OCI-M1 (cell line): ENCODE measurements around the gene NECTIN1.

Source experiments
- DNase-seq: peaks from one replicate; lab custom pipeline; 2025; lab: John Stamatoyannopoulos, UW

The NECTIN1 gene

DNA sequence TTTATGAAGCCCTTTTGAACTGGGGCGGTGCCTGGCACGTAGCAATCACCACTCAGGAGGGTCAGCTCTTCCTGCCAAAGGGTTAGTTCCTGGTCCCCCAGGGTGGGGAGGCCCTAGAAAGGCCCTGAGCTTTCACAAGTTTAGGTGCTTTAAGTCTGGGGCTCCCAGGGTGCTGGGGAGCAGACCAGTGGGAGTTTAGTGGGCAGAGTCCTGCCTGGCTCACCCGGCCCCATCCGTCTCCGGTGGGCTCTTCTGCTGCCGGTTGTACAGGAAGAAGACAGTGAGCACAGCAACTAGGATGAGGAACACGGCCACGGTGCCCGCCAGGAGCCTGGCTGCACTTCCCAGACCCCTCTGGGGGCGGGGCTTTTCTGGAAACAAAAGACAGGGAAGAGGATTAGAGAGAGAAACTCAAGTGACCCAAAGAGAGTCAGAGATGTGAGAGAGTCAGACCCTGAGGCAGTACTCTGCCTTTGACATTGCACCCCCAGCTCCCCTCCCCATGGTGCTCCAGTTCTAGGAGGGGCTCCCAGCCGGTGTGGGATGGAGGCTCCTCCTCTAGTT is 89.3 kb downstream of the NECTIN1 start:
- DNase-seq: no peak

DNA sequence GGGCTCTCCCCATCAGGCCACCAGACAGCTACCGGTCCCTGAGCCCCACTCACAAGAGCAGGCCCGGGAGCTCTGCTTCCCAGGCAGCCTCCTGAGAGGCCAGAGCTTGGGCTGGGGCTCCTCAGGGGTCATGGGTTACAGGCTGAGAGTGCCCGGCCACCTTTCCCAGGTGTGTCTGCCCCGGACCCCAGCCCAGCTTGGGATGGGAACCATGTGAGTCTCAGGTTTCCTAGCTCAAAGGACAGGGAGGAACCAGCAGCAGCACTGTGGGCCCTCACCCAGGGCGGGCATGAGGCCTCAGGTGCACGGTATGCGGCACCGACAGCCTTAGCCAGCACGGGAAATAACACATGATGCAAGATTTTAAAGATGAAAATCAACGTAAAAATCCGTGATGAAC is 90.1 kb downstream of the NECTIN1 start:
- DNase-seq: no peak

DNA sequence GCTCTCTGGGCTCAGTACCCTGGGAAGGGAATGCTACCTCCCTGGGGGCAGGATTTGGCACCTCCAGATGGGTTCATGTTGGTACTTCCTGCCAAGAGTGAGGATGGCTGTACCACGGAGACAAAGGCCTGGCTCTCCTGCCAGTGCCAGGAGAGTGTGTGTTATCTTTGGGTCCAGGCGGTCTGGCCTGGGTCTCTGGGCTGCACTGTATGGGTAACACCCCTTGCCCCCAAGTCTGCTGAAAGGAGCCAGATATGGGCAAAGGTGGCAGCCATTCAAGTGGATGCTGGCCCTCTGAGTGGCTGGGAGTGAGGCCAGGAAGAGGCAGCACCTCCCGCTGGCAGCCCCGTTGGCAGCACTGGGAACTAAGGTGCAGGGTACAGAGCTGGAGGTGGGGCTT is 91.5 kb downstream of the NECTIN1 start:
- no peak for DNase-seq

DNA sequence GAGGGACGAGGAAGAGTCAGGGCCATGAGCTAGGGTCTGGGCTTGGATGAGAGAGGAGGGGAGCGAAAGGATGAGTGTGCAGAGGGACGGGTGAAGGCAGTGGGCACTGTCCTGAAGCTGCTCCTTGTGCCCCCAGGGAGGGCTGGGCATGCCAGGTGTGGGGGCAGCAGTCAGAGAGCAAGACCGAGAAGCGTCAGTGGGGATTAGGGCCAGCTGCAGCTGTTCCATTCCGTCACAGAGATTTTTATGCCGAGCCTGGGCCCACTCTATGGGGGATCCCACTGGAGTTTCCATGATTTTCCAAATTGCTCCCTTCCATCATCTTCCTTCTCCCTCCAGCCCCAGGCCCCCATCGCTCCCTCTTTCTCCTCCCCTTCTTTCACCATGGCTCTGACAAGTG is 93.2 kb downstream of the NECTIN1 start:
- DNase-seq: no peak

DNA sequence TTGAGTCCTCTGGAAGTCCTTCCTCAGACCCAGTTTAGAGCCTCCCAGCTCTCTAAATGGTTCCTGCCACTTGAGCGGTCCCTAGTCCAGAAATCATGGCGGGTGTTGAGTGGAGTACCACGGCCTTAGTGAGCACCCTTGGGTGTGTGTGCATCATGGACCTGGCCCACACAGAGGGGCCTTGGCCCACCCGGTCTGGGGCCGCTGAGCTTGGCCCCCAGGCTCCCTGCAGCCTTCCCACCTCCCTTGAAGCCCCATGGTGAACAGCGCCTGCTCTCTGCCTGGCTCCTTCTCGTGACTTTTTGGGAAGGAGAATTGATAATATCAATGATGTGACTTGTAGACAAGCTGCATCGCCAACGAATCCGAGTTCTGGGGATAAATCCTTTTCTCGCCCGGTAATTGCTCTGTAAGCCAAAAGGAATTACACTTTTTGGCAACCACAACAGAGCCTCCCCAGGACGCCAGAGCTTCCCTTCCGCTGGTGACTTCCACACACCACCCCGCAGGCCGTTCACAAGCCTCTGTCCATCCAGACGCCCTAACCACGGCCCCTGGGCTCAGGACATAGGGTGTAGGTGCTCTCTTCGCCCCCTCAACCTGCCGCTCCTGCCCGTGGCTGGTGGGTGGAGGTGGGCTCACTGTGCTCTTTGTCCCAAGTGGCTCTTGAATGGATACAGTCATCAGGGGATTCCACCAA is 93.8 kb downstream of the NECTIN1 start:
- no peak for DNase-seq

DNA sequence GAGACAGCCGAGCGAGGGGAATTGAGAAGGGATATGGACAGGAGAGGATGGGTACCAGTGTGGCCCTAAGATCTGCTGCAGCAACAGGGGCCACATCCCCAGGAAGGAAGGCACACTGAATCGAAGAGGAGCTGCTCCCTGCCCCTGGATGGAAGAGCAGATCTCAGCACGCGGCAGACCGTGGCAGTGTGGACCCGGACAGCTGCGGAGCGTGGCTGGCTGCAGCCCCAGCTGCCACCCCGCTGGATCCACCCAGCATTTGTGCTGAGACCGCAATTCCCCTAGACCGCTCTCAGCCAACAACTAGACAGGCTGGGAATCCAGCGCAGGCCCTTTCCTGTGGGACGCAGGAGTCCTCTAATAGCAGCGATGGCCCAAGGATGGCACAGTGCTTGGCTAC is 94.7 kb downstream of the NECTIN1 start:
- no peak for DNase-seq

DNA sequence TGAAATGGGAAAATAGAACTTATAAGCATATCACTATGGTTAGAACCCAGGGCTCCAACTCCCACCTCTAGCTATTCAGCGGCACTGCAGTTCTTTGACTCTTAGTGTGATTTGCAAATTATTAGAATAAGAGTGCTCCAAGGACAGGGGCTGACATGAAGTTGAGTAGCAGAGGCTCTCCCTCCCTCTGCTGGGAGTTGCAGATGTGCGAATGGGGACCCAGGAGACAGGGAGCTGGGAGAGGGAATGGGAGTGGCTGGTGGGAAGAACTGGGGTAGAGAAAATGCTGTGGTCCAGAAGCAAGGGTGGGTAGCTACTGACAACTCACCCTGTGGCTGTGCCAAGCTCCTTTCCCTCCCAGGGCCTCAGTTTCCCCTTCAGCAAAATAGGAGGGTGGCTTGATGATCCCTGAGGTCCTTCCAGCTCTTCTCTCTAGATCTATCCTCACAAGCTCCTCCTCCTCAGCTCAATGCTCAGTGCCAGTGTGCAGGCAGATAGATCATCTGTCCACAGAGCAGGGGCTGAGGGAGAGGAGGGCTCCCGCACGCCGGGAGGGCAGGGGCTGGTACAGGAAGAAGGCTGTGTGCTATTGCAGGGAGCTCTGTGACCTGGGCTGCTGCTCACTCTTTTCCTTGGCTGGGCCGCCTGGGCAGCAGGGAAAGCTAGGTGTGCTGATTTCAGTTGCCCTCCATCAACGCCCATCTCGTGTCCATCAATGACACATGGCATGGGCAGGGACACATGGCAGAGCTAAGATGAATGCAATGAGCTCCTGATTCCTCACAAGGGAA is 99.0 kb downstream of the NECTIN1 start:
- DNase-seq: no peak

DNA sequence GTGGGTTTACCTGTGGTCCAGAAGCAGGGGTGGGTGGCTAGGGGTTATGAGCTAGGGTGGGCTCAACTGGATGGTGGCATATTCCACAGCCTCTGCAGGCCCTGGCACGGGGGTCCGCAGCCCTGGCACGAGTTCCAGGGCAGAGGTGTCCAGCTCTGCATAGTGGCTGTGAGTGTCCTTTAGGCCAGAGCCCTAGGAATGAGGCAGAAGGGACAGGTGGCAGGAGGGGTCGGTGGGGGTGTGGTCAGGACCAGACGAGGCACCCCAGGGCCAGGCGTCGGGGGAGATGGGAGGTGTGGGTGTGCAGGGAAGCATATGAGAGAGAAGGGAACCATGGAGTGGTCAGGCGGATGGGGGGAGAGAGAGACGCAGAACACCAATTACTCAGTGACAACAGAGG is 99.9 kb downstream of the NECTIN1 start:
- no peak for DNase-seq

DNA sequence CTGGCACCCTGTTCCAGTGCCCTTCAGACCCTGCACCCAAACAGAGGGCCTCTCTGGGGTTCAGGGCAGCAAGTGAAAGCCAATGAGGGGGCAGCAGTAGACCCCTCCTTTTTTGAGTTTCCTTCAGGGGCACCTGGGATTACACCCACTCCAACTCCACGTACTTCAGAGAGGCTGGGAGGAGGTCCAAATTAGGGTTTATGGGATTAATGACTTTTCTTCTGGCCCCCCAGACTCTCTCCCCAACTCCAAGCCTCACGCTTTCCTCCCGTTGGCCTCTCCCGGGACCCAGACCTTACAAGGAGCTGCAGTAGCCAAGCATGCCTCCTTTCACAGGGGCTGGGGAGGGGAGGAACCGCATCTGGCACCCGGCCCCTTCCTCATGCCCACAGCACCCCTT is 101.7 kb downstream of the NECTIN1 start:
- DNase-seq: no peak

DNA sequence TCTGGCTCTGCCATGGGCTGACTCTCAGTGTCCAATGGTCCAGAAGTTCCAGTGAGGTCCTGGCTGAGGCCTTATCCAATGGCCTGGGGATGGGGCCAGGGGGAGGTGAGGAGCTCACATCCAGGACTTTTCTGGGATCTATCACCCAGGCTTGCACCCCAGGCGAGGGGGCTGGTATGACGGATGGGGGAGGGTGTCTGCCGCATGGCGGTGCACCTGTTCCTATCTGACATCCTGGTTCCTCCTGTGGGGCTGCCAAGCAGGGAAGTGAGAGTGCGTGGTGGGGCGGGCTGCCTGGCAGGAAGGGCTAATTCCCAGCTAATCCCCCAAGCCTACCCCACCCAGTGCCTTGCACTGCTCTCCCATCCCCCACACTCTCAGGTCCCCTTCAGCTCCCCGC is 102.1 kb downstream of the NECTIN1 start:
- no peak for DNase-seq

DNA sequence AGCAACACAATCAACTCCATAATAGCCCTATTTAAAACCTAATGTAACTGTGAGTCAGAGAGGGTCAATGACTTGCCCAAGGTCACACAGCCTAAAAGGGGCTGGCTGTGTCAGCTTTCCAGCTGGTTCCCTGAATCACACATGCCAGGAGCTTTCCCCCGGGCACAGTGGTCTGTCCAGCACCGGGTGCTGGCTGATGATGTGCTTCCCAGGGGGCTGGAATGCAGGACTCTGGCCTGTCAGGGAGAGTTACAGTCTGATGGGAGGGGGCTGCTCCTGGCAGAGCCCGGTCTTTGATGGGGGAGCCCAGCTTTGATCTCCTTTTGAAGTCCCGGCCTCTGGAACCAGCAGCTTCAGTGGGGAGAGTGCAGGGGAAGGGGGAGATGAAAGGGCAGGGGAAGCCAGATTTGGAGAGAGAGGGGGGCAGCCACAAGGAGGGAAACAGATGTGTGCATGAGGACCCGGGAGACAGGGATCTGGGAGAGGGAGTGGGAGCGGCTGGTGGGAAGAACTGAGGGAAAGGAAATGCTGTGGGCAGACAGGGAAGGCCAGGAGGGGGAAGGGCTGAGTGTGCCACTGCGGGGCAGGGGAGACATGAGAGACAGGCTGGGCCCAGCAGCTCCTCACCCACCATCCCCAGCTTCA is 102.7 kb downstream of the NECTIN1 start:
- DNase-seq: no peak

DNA sequence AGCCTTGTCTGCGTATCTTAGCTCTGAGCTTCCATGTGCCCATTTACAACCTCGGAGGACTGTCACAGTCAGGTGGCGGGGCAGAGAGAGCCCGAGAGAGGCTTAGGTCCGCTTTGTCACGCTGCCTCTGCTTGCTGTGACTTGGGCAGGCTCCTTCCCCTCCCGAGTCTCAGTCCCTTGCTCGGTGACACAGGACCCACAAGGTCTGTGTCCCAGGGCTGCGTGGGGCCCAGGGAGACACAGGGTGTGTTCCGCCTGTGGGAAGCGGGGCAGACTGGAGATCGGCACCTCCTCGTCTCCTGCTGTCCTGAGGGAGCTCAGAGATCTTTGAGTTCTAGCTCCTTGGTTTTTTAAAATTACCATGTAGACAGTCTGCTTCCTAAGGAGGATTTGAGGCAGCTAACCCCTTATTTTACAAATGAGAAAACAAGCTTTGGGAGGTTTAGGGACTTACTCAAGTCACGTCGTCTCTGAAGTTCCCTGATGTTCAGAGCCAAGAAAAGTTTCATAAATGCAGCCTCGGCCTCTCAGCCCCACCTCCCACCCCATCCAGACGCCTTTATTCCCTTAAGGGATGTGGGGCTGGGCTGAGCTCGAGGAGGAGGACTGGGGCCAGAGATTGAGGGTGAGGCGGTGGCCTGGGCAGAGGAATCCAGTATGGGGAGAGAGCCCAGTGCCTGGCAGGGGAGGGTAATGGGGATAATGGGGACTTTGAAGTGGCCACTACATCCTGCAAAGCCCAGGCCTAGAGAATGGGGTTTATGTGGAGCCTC is 103.6 kb downstream of the NECTIN1 start:
- DNase-seq: no peak

DNA sequence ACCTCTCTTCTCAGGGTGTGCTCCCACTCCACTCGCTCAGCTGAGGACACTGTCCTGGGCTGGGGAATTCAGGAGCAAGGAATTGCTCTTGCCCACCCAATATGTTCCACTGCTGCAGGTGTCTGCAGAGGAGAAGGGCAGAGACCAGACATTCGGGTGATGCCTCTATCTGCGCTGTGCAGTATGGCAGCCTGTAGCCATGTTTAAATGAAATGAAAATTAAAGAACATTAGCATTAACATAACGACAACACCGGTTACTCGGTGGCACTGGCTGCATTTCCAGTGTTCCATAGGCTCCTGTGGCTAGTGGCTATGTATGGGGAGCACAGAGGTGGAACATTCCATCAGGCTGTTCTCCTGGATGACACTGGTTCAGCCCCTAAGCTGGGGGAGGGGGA is 104.4 kb downstream of the NECTIN1 start:
- no peak for DNase-seq

DNA sequence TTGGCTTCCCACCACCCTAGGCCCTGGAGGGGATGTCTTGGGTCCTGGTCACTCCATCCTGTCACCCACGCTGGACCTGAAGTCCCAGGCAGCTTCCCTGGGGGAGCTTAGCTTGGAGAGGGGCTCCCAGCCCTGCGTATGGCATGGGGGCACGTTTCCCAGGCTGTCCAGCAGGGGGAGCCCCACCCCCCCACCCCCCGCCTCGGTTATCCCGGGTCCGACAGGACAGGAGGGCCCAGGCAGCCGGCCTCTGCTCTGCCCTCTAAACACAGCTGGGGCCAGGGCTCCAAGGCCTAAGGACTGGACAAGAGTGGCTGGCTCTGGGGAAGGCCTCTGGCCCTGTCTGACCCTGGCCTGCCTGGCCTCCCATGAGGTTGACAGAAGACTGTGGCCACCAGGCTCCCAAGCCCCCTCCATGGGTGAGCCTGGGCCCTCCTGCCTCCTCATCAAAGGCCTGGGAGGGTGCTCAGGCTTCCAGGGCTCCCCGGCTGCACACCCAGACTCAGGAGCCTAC is 104.8 kb downstream of the NECTIN1 start:
- DNase-seq: peak; percentile 53

DNA sequence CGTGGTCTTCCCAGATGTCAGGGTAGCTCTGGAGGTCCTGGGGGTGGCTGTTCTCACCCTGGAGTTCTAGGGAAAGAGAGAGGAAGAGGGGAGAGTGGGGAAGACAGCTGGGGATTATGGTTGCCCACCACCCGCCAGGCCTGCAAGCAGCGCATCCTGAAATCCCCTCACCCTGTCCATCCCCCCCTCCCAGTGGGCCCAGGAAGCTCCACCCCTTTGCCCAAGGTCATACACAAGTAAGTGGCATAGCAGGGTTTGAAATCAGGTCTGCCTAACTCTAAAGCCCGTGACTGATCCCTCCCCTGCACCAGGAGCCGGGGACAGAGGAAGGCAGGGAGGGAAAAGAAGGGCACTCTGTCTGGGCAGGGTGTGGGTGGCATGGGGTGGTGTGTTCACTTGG is 105.3 kb downstream of the NECTIN1 start:
- no peak for DNase-seq

DNA sequence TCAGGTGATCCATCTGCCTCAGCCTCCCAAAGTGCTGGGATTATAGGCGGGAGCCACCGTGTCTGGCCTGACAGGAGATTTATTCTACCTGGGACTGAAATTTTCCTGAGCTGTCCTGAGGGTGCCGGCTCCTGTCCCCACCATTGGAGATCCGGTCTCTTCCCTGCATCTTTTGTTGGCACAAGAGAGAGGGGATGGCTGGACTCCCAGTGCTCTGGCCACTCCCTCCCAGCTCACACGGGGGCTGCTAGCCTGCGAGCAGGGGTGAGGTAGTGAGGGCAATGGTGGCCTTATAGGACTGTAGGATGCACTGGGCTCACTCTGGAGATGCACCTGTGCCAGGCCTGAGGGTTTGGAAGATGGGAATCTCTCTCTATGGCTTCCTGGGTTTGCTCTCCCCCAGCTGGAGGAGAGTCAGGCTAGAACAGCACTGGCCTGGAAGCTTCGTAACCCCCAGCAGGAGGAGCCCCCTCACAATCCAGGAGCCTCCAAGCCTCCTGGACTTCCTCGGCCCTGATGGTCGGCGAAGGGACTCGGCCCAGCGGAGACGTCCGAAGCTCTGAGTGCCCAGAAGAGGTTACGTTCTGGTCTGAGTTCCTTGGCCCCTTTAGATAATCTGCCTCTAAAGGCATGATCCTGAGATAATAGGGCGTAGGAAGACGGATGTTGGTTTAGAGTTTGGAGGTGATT is 106.4 kb downstream of the NECTIN1 start:
- DNase-seq: no peak

DNA sequence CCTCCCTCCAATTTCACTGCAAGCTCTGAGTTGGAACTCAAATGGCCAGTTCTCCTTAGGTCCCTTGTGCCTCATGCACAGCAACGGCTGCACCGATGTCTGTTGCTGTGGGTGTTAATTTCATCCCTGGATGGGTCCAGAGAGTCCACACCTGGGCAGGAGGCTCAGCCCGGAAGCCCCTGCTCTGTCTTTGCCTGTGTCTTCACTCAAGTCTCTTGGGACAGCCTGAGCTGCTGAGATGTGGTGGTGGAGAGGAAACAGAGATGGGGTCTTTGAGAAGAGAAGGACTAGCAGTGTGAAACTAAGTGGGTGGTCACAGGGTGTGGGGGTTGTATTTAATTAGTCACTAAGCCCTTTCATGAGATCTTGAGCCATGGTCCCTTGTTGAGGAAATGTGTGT is 109.3 kb downstream of the NECTIN1 start:
- no peak for DNase-seq

DNA sequence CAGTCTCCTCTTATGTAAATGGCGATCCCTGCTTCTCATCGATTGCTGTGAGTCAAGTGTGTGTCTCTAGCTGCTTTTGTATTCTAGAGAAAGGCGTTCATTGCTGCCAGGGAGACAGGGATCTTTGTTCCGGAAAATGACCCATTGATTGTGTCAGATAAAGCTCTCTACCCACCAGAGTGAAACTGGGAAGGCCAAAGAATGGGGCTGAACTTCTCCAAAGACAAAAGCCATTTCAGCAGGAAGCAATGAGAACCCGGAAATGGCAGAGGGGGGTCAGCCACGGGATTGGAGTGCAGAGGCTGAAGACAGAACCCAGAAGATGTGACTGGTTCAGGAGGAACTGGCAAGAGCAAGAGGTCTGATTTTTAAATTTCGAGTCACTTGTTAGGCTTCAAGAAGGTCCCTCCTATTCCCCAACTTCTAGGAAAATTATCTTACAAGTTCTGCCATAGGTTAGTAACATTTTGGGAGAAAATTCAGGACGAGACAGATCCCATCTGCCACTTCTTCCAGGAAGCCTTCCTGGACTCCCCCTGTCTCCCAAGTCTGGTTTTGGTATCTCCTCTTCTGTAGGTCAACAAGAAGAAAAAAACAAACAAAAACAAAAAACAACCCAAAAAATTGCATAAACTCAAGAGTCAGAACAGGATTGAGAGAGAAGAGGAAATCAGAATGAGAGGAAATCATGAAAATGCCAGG is 110.6 kb downstream of the NECTIN1 start:
- peak; percentile 18 for DNase-seq

DNA sequence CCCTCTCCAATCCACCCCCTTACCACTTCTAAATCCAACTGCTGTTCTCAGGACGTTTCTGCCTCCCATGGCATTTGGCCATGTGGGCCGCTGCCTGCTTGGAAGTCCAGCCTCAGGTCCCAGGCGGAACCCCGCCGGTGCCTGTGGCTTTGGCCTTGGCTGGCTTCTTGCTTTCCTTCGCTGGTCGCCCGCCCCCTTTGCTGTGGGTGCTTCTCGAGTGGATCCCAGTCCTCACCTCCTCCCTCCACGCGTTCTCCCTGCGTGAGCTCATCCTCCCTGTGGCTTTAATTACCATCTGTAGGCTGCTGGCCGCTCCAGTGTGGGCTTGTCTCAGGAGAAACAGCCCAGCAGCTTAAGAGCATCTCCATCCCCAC is 111.7 kb downstream of the NECTIN1 start:
- no peak for DNase-seq

DNA sequence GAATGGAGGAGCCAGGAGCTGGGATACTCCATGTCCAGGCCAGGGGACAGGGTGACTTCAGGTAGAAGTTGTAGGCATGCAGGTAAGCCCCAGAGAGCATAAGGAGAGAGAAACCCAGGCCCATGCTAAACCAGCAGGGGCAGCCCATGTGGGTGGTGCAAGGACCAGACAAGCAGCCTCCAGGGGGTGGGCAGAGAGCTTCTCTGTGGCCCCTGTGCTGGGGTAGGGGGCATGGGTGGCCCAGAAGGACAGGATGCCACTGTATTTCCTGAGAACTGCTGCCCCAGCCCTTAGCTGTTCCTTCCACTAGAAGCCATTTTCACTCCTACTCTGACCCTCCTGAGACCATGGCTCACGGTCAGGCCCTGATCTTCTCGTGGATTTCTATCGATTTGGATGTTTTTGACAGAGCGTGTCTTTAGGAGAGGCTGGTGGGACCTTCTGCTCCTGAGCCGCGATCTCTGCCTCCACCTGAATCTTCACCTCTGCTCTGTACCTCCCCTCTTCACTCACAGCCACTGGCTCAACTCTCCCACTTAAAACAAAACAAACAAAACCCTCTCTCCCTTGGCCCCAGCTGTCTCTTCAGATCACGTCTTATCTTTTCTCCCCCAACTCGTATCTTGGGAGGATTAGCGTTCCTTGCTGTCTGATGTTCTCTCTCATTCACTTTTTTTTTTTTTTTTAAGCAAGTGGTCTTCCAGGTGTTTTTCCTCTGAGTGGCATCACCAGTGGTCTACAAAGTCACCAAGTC is 112.2 kb downstream of the NECTIN1 start:
- peak; percentile 25 for DNase-seq
